Islet precursor cell (in vitro differentiated cells): ENCODE measurements around the gene SLC35G4.
"Not testable (repeated sequence)": the region's sequence is repeated elsewhere in the genome, so short reads cannot be mapped to it uniquely, and the experiment has no call there.

Experiments
- DNase-seq: peaks from one replicate; pipeline ENCODE4 v3.0.0-alpha.2; 2018

Gene SLC35G4

DNA sequence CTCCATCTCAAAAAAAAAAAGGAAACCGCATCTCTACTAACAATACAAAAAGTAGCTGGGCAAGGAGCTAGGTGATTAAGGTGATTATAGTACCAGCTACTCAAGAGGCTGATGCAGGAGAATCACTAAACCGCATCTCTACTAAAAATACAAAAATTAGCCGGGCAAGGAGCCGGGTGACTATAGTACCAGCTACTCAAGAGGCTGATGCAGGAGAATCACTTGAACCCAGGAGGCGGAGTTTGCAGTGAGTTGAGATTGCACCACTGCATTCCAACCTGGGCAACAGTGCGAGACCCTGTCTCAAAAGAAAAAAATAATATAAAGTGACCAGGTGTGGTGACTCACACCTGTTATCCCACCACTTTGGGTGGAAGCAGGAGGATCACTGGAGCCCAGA, 5.6 kb downstream of the SLC35G4 start:
- DNase-seq = not testable (repeated sequence)

DNA sequence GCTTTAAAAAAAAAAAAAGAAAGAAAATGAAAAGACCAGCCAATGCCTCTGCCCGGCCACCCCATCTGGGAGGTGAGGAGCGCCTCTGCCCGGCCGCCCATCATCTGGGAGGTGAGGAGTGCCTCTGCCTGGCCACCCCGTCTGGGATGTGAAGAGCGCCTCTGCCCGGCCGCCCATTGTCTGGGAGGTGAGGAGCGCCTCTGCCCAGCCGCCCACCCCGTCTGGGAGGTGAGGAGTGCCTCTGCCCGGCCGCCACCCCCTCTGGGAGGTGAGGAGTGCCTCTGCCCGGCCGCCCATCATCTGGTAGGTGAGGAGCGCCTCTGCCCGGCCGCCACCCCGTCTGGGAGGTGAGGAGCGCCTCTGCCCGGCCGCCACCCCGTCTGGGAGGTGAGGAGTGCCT, 37.9 kb downstream of the SLC35G4 start:
- peak; percentile 5 for DNase-seq

DNA sequence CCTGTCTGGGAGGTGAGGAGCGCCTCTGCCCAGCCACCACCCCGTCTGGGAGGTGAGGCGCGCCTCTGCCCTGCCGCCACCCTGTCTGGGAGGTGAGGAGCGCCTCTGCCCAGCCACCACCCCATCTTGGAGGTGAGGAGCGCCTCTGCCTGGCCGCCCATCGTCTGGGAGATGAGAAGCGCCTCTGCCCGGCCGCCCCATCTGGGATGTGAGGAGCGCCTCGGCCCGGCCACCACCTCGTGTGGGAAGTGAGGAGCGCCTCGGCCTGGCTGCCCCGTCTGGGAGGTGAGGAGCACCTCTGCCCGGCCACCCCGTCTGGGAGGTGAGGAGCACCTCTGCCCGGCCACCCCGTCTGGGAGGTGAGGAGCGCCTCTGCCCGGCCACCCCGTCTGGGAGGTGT, 38.4 kb downstream of the SLC35G4 start:
- peak; percentile 25 for DNase-seq

DNA sequence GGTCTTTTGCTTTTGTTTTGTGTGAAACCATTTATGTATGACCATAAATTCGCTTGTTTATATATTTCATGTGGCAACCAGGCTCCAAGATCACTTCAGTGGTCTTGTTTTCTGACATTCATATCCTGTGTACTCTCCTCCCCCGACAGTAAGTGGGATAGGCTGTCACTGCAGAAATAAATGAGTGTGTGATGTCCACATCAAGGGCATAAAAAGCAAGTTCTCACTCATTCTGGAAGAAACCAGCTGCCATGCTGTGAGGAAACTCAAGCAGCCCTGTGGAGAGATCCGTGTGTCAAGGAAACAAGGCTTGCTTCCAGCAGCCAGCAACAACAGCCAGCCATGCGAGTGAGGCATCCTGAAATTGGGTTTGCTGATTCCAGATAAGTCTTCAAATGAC, 40.4 kb downstream of the SLC35G4 start:
- DNase-seq = peak; percentile 21

DNA sequence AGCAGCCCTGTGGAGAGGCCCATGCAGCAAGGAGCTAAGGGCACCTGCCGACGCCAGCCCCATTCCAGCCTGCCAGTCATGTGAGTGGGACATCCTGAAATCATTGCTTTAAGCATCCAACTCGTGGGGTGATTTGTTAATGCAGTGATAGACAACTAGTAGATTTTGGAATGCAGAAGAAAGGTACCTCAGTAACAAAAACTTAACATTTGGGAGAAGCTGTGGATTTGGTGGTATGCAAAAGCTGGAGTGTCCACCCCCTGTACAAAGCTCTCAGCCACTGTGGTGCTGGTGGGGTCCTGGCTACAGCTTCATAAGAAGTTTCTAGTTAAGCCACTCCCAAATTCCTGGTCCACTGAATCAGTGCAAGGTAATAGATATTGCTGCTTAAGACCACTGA, 42.5 kb downstream of the SLC35G4 start:
- DNase-seq = peak; percentile 27

DNA sequence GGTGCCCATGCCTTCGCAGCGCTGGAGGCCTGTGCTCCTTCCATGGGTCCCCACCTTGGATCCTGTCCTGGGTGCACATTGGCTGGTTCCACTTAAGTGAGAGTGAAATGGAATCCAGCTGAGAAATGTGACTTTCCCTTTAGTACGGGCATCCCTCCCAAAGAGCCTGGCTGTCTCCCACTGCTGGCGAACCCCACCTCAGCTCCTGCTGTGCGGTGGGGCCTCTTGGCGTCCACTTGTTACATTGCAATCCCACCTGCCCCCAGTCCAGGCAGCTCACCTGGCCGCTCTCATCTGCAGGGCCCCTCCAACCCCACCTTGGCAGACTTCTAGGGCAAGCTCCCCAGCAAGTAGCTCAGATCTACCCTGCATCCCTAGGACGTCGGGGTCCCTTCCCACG, 44.1 kb downstream of the SLC35G4 start:
- peak; percentile 32 for DNase-seq

DNA sequence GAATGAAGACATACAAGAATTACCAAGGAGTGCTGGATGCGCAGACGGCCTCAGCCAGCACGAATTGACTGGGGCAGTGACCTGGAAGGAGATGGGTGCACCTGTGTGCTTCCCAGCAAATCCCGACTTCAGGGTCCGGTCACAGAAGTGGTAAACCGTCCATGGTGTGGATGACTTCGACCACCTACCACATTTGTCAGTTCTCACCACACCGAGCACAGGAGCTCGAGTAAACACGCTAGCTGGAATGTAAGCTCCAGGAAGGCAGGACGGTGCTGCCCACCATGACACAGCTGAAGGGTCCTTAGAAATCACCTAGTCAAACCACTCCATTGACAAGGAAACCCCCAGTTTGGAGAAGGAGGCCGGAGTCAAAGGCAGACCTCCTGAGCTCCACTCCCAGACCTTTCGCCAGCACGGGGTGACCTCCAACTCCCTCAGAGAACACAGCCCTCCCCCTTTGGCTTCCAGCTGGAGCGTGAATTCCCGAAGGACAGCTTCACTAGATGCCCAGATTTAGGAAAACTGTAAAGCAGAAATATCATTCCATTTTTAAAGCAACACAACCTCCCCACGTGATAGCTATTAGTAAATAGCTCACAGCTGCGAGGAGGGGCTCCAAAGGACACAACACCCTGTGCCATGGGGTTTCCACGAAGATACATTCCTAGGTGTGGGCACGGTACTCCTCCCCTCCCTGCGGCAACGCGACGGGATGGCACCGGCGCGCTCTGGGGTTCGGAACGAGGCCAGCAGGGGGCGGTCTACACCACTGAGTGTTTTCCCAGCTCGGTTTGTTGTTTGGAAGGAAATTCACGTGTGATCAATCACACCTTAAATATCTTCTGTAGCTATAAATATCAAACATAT, 45.6 kb downstream of the SLC35G4 start:
- DNase-seq = peak; percentile 64

DNA sequence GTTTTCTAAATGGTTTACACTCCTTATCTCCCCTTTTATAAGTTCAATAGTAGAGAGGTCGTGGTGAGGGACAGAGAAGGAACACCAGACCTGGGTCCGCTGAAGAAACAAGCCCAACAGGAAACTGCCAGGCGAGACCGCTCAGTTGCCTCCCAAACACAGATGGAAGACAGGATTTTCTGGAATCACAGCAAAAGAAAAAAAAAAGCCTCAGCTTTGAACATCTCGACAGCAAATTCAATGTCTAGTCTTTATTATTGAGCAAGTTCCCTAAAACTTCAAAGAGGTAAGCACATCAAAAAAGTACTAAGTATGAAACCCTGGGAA, 46.2 kb downstream of the SLC35G4 start:
- DNase-seq = no peak

DNA sequence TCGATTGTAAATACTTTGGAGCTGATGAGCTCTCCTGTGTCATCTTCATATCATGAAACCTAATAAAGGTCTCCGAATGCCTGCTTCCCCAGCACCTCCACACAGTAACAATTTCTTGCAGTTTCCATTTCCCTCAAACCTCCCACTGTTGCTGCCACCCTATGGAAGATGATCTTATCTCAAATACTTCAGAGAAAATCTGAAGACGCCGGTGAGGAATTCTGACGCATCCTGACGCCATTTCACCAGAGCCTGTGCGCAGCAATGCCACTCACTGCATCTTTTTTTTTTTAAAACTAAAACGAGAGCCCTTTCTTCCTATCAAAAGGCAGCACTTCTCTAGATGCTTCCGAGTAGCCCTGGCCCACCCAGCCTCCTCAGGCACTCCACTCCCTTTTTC, 47.8 kb downstream of the SLC35G4 start:
- peak; percentile 22 for DNase-seq

DNA sequence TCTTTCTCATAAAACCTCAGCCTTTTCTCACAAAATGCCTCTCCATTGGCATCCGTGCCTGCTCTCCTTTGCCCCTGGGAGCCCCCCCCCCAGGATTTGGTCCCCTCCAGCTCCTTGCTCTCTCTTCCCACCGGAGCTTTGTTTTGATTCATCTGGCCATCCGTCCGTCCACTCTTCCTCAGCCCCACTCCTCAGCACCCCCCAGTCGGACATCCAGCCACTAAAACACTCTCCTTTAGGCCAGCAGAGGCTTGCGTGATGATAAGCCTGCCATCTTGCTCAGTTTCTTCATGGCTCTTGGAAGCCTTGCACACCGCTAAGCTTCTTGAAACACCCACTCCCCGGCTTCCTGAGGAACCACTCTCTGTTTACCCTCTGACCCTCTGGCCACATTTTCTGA, 48.2 kb downstream of the SLC35G4 start:
- no peak for DNase-seq

DNA sequence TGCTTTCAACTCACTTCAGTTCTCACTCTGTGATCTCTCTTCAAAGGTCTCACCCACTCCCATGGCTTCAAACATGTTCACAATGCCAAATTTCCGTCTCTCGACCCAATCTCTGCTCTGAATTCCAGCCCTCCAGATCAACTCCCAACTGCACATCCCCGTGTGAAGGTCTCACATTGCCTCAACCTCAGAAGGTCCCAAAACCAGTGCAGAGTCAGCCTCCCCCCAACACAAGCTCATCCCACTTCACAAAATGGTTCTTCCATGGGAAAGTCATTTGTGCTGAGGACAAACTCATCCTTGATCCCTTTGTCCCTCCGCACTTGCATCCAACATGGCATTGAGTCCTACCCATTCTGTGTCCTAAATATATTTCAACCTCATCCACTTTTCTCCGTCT, 48.6 kb downstream of the SLC35G4 start:
- peak; percentile 22 for DNase-seq

DNA sequence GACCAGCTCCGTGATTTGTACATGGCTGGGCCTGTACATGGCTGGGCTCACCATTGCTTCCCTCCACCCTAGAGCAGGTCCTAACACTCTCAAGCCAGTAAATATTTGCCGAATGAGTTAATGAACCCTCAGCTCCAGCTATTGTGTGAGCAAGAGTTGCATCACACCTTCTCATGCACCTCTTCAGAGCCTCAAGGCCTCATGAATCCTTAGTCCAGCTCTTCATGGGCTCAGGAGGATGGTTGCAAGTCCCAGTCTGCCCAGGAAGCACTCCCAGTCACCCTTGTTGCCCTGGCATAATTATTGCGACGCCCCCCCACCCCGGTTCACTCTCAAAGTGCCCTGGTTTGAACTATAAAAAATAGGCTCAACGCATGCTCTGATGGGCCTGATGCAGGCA, 49.6 kb downstream of the SLC35G4 start:
- DNase-seq = peak; percentile 36
